GM12878 (cell line): ENCODE measurements around the gene DGKK.

Experiments used
- CREM ChIP-seq: IDR thresholded peaks from 2 replicates; pipeline ENCODE4 v1.6.1; 2014; ENCODE audit warnings: antibody characterized with exemption, low read depth
- EP300 ChIP-seq, 2 experiments: fragments of 150-350 bp in 1 of 2; IDR thresholded peaks; 2 replicates each; pipeline ENCODE4 v1.6.1; 2011 to 2012; ENCODE audit warnings: low read depth in 2 of 2, low read length in 2 of 2, borderline replicate concordance in 1 of 2, improper control_type of control experiment in 1 of 2, inconsistent platforms in 1 of 2; ENCODE audit not compliant: control insufficient read depth in 1 of 2
- ESRRA ChIP-seq: IDR thresholded peaks from 2 replicates; pipeline ENCODE4 v1.6.1; 2012; ENCODE audit warnings: mild to moderate bottlenecking, low read length, improper control_type of control experiment
- GABPA ChIP-seq: IDR thresholded peaks from 2 replicates; pipeline ENCODE4 v1.6.1; 2014; ENCODE audit warnings: antibody characterized with exemption, low read depth, mild to moderate bottlenecking, inconsistent platforms
- IRF5 ChIP-seq: fragments of 450-650 bp; IDR thresholded peaks from 2 replicates; pipeline ENCODE4 v1.6.1; 2017; ENCODE audit warnings: borderline replicate concordance

- TF ChIP-seq EP300 (IDR thresholded peaks at IDR 0.05; ENCODE audit: borderline replicate concordance in 1 of 2, control insufficient read depth in 1 of 2, low read depth in 2 of 2, low read length in 2 of 2) (no peak), CREM (no peak), IRF5 (no peak), GABPA (no peak), ESRRA (no peak)
These were observed 1.4 kb downstream of the DGKK start for GRCh38 chrX:50469206-50469605.
